Measurements from ENCODE around the gene SEMA4A.

The SEMA4A gene

DNA sequence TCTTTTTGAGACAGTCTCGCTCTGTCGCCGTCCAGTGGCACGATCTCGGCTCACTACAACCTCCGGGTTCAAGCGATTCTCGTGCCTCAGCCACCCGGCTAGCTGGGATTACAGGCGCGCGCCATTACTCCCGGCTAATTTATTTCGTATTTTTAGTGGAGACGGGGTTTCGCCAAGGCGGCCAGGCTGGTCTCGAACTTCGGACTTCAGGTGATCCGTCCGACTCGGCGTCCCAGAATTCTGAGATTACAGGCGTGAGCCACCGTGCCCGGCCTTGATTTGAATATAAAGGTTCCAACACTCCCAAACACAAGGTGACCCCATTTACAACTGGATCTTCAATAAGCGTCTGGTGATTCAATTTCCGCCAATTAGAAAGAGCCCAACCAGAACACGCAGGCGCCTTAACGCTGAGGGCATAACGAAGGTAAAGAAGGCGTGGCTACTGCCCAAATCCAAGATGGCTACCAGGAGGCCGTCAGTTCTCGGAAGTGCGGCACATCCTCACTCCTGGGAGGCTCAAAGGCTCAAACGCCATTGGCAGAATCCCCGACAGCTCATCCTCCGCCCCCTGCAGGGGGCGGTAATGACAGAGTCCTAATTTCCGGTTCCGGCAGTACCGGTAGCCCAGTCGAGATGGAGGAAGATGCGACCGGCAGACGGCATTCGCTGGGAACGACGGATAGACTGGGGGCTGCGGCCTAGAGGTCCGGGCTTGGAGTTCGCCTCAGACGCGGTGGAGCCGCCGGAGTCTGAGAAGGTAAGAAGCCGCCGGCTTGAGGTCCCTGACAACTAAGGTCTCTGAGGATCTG is 40.3 kb downstream of the SEMA4A start, which contains the start of gene SLC25A44:
TSS of gene SLC25A44 (plus strand) at position 617 of the 812 bp plus-strand sequence. CDS start 5,744 bp downstream, outside the sequence.
- peak within 1 kb of the TSS; percentile 82 to 100 for H3K4me3 ChIP-seq (ENCODE audit: low read depth in 1 of 2, low read length in 1 of 2)
- peak; percentile 62 for TF ChIP-seq CTCF (IDR thresholded peaks at IDR 0.05)

DNA sequence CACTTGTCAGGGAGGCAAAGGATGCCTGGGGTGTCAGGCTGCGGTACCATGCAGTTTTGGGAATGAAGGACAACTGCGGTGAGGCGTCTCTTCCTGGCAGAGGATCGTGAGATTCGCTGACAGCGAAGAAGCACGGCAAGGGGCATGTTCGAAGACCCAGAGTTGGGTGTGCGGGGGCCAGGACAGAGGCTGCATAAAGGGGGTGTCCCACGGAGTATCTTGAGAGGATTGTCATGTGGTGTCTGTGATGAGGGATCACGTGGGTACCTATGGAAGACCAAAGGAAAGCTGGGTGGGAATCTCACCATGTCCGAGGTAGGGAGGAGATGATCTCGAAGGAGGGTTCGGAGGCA is 40.9 kb downstream of the SEMA4A start:
- Histone ChIP-seq H3K36me3 (peaks cover 39% of the 10 kb centered on the region), H3K4me3 (ENCODE audit: low read depth in 1 of 2, low read length in 1 of 2) (peak overlapping the region; percentile 82 to 100)
- TF ChIP-seq CTCF (IDR thresholded peaks at IDR 0.05) = no peak

More for the DNA sequence above, 40.3 kb downstream of the SEMA4A start, which contains the start of gene SLC25A44:
- H3K27ac ChIP-seq = peak within 1 kb of the TSS; percentile 83
- H3K36me3 ChIP-seq = peaks cover 40% of the 10 kb centered on the region
- no peaks in the 10 kb centered on the region for H3K27me3 ChIP-seq
- H3K4me1 ChIP-seq (ENCODE audit: control insufficient read depth in 1 of 2, insufficient read depth in 1 of 2, low read depth in 1 of 2, low read length in 1 of 2) = peaks cover 54 to 63% of the 10 kb centered on the region in 2 experiments
- H3K9me3 ChIP-seq = no peaks in the 10 kb centered on the region

GRCh38 chr1:156195853-156196252 is 42.5 kb downstream of the SEMA4A start:
- H3K9me3 ChIP-seq = no peaks in the 10 kb centered on the region
- H3K27me3 ChIP-seq = no peaks in the 10 kb centered on the region
- H3K36me3 ChIP-seq = peaks cover 54% of the 10 kb centered on the region
- TF ChIP-seq CTCF (IDR thresholded peaks at IDR 0.05) = no peak
- H3K4me1 ChIP-seq (ENCODE audit: control insufficient read depth in 1 of 2, insufficient read depth in 1 of 2, low read depth in 1 of 2, low read length in 1 of 2) = peaks cover 76 to 85% of the 10 kb centered on the region in 2 experiments
- H3K4me3 ChIP-seq (ENCODE audit: low read depth in 1 of 2, low read length in 1 of 2) = no peak overlapping the region
- H3K27ac ChIP-seq = peak overlapping the region; percentile 5

More for the DNA sequence above, 40.9 kb downstream of the SEMA4A start:
- Histone ChIP-seq H3K9me3 (no peaks in the 10 kb centered on the region), H3K27ac (peak overlapping the region; percentile 83), H3K27me3 (no peaks in the 10 kb centered on the region), H3K4me1 (ENCODE audit: control insufficient read depth in 1 of 2, insufficient read depth in 1 of 2, low read depth in 1 of 2, low read length in 1 of 2) (peaks cover 60 to 69% of the 10 kb centered on the region in 2 experiments)

DNA sequence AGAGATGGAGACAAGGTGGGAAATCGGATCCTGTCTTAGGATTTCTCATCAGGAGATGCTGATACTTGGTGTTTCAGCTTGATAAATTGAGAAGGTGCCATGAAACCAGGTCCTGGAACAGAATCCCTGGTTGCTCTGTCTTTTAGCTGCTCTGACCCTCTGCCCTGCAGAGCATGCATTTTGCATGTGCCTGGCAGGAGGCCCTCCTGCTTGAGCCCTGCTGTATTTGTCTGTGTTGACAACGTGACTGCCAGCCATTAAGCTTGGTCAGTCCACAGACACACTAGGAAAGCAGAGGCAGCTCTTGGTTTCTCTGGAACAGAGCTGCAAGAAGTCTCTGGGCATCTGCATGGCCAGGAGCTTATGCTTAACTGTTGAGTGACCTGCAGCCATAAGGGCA is 43.1 kb downstream of the SEMA4A start:
- Histone ChIP-seq H3K4me1 (ENCODE audit: control insufficient read depth in 1 of 2, insufficient read depth in 1 of 2, low read depth in 1 of 2, low read length in 1 of 2) (peaks cover 79 to 87% of the 10 kb centered on the region in 2 experiments), H3K9me3 (no peaks in the 10 kb centered on the region), H3K27me3 (no peaks in the 10 kb centered on the region), H3K4me3 (ENCODE audit: low read depth in 1 of 2, low read length in 1 of 2) (no peak overlapping the region), H3K36me3 (peaks cover 54% of the 10 kb centered on the region), H3K27ac (peak overlapping the region; percentile 39)
- TF ChIP-seq CTCF (IDR thresholded peaks at IDR 0.05) = no peak

- no peaks in the 10 kb centered on the region for H3K27me3 ChIP-seq
- H3K36me3 ChIP-seq = peaks cover 54% of the 10 kb centered on the region
- H3K4me3 ChIP-seq (ENCODE audit: low read depth in 1 of 2, low read length in 1 of 2) = no peak overlapping the region
- H3K4me1 ChIP-seq (ENCODE audit: control insufficient read depth in 1 of 2, insufficient read depth in 1 of 2, low read depth in 1 of 2, low read length in 1 of 2) = peaks cover 90 to 93% of the 10 kb centered on the region in 2 experiments
- H3K27ac ChIP-seq = peak overlapping the region; percentile 87
- no peak for TF ChIP-seq CTCF (IDR thresholded peaks at IDR 0.05)
- no peaks in the 10 kb centered on the region for H3K9me3 ChIP-seq
Measured at GRCh38 chr1:156198831-156199349, 45.5 kb downstream of the SEMA4A start.
